HFF-Myc (cell line): ENCODE results near the gene FBXO31.
A peak's percentile ranks its signal among the peaks of the same experiment; 100 is the strongest.

ENCODE experiments used
- DNase-seq: peaks from one replicate; pipeline ENCODE4 v3.0.0-alpha.2; 2011; ENCODE audit warnings: low read depth; ENCODE audit errors: extremely low read depth
- H3K4me3 ChIP-seq: replicated peaks from 2 replicates; pipeline ENCODE4 v1.5.1; 2011; ENCODE audit warnings: low read depth, mild to moderate bottlenecking, control low read depth, low read length
- CTCF ChIP-seq: IDR thresholded peaks from 2 replicates; pipeline ENCODE4 v1.5.1; 2012; ENCODE audit warnings: mild to moderate bottlenecking, low read depth, low read length, control low read depth; ENCODE audit errors: missing control alignments

FBXO31 gene

DNA sequence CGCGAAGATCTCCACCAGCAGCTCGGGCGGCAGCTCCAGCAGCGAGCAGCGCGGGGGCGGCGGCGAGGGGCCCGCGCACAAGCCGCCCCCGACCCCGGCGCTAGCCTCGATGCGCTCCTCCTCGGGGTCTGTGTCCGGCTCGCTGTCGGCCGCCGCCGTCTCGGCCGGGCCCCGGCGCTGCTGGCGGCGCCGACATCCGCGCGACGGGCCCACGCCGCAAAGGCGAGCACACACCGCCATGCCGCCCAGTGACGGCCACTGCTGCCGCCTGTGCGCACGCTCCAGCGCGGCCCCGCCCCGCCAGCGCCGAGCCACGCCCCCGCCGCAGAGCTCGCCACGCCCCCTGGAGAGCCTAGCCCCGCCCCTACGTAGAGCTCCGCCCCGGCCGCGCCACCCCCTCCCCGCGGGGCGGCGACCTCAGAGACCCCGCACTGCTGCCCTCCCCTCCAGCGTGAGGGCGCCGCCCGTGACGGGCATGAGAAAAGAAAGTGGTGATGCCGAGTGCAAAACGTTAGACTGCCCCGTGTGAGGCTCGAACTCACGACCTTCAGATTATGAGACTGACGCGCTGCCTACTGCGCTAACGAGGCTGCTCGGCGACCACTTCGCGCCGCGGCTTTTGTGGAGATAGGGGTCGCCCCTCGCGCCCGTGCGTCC lies at the start of gene FBXO31:
Gene FBXO31, minus strand, starts transcription at position 272 of the 657 bp plus-strand sequence. Its CDS starts 32 bp downstream, at position 240.
- peak within 1 kb of the TSS; percentile 74 for H3K4me3 ChIP-seq
- TF ChIP-seq CTCF: no peak
- peak; percentile 75 for DNase-seq

DNA sequence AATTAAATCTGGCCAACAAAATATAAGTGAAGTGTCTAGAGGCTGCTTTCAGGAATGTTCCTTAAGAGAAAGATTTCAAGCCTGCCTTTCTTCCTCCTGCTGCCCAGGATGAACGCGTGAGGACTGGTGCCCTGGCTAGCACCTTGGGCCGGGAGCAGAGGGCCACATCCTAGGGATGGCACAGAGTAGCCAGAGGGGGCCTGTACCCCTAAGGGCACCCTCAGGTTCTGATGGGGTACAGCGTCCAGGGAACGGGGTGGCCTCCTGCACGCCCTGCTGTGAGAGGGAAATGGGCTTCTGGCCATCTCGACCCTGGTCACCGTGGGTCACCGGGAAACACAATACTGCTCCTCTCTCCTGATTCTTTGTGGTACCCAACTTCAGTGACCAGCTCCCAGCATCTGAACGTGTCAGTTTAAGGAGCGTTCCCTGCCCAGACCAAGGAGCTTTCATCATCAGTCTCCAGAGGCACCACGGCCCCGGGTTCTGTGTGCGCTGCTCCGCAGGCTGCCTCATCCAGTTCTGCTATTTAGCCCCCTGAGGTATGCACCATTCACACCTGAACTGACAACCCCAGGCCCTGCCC lies 48.8 kb upstream of the FBXO31 start:
- no peak for DNase-seq
- no peak overlapping the region for H3K4me3 ChIP-seq
- TF ChIP-seq CTCF: no peak

DNA sequence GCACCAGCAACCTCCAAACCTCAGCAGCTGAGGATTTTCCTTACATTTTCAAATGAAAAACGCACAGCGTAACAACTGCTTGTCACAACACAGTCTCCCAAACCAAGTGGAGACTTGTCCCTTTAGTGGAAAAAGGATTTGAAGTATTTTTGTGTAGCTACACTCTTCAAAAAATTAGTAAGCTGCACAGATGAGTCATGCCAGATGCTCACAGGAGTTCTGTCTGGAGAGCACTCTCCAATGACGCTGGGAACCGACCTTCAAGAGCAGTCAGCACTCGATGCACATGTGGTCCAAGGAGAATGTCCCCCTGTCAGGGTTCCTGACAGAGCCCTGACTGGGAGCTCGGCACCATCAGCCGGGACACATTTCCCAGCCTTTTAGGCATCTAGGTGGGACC lies 48.4 kb upstream of the FBXO31 start:
- no peak for TF ChIP-seq CTCF
- peak; percentile 81 for DNase-seq
- H3K4me3 ChIP-seq: no peak overlapping the region

DNA sequence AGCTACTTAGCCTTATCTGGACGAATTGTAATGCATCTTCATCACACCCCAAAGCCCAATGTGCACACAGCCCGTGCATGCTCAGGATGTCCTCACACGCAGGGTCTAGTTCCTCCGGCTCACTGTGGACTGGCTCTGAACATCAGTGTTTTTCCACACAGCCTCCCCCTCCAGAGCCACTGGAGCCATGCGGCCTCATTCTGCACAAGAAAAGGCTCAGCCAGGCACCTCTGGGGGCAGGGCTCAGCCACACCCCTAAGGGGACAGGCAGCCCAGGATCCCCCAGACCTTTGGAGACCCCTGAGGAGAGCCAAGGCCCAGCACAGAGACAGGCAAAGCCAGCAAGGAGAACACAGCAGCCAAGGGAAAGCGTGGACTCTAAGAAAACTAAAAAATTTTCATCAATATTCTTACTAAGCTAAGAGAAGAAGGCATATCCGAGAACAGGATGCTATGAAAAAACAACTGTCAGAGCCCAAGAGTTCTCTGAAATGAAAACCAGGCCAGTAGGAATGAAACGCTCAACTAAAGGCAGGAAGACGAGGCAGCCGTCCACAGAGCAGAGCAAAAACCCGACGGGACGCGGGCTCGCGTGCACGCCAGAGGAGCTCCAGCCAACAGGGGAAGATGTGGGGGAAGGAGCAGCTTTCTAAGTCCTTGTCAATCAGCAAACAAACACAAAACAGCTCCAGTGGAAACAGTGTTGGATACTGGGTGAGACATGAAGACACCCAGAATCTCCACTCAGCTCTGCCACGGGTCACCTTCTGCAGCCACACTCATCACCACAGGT lies 43.0 kb upstream of the FBXO31 start:
- TF ChIP-seq CTCF: no peak
- H3K4me3 ChIP-seq: no peak overlapping the region
- DNase-seq: no peak

GRCh38 chr16:87425941-87426340 lies 42.4 kb upstream of the FBXO31 start:
- no peak for DNase-seq
- no peak for TF ChIP-seq CTCF
- H3K4me3 ChIP-seq: no peak overlapping the region

GRCh38 chr16:87424266-87424665 lies 40.7 kb upstream of the FBXO31 start:
- no peak for TF ChIP-seq CTCF
- no peak for DNase-seq
- no peak overlapping the region for H3K4me3 ChIP-seq
